Skeletal muscle tissue (tissue), 4 donors: ENCODE results near the gene MRPS35. TPM values are rescaled to one million over a fixed set of nuclear protein-coding genes. Genes with fewer than 3 reads are reported as not detected.

Source experiments
- H3K27ac ChIP-seq: one replicate; pipeline ENCODE4 v1.7.0; 2013; ENCODE audit warnings: mild to moderate bottlenecking, low read depth, low read length, inconsistent platforms
- H3K27me3 ChIP-seq, 3 donors: one replicate each; pipeline ENCODE4 v1.7.0; 2013; ENCODE audit warnings: low read length in 3 of 3; ENCODE audit not compliant: control insufficient read depth in 3 of 3, insufficient read depth in 3 of 3
- H3K36me3 ChIP-seq, 3 donors: one replicate each; pipeline ENCODE4 v1.7.0; 2013; ENCODE audit warnings: low read length in 3 of 3; ENCODE audit not compliant: control insufficient read depth in 3 of 3, insufficient read depth in 3 of 3
- H3K4me1 ChIP-seq, 3 donors: one replicate each; pipeline ENCODE4 v1.7.0; 2013; ENCODE audit warnings: low read length in 3 of 3, mild to moderate bottlenecking in 3 of 3; ENCODE audit not compliant: control insufficient read depth in 3 of 3, insufficient read depth in 3 of 3
- H3K4me3 ChIP-seq, 3 donors: one replicate each; pipeline ENCODE4 v1.7.0; 2013; ENCODE audit warnings: low read length in 3 of 3
- H3K9ac ChIP-seq, 3 donors: one replicate each; pipeline ENCODE4 v1.7.0; 2013; ENCODE audit warnings: low read length in 3 of 3, mild to moderate bottlenecking in 3 of 3, moderate library complexity in 2 of 3, low read depth in 1 of 3
- H3K9me3 ChIP-seq, 3 donors: one replicate each; pipeline ENCODE4 v1.7.0; 2013; ENCODE audit warnings: low read length in 3 of 3; ENCODE audit not compliant: control insufficient read depth in 3 of 3
- total RNA-seq: library from RNA; depleted of rRNA; stranded (reverse); fragments of >200 nt; gene quantifications from one replicate; pipeline ENCODE4 v1.2.3, GENCODE V29; 2014
- donor health status: Osteomylitis.

The MRPS35 gene
- total RNA-seq, result 64.2 TPM

DNA sequence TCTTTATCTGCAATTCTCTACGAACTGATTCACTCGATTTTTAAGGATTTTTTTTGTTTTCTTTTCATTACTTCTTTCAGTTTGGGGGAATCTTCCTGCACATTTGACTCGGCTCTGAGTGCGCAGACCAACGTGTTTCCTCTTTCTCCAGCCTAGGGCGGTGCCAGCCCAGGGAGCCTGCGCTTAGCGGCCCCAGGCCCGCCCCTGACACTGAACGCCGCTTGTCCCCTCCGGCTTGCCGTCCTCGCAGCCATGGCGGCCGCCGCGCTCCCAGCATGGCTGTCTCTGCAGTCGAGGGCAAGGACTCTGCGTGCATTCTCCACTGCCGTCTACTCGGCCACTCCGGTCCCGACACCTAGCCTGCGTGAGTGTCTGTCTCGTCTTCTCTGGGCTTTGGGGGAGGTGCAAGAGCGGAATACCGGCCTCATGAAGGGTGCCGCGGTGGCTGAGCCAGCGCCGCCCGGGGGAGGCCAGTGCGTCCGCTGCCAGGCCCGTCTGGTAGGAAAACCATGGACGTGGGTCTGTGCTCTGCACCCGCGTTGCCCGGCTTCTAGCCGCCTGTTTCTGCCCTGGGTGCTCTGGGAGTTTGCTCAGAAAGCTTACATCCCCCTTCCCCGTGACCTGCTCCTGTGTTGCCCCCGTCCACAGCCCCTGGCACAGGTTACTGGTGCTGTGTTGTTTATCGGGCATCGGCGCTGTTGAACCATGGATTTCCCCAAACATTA lies at the start of gene MRPS35:
Gene MRPS35, plus strand, starts transcription at position 241 of the 725 bp plus-strand sequence. Its CDS starts 12 bp downstream, at position 253.
- peaks cover 0 to 4% (median 0%) of the 10 kb centered on the region in 3 donors for H3K36me3 ChIP-seq
- no peaks in the 10 kb centered on the region for H3K9me3 ChIP-seq
- H3K27ac ChIP-seq, result peak within 1 kb of the TSS; percentile 85
- peak within 1 kb of the TSS; percentile 96 to 100 (median 97) for H3K4me3 ChIP-seq
- peak within 1 kb of the TSS; percentile 96 to 98 (median 98) for H3K9ac ChIP-seq
- peaks cover 5 to 23% (median 12%) of the 10 kb centered on the region in 3 donors for H3K4me1 ChIP-seq
- H3K27me3 ChIP-seq, result no peaks in the 10 kb centered on the region

DNA sequence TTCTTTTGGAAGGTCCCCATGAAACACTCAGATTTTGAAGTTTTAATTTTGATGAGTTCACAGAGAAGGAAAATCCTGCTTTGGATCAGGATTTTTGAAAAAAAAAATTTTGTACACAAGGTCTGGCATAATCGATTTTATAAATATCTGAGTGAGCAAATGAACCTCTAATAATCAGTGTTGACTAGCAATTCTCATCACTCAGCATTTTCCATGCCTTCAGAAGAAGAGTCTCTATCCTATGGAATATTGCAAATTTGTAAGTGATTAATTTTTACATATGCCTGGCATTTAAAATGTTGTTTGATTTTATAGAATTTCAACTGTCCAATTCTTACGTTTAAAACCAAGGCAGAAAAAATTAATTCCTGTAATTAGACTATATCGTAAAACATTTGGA lies 44.9 kb upstream of the MRPS35 start:
- Histone ChIP-seq H3K36me3 (peaks cover 25 to 53% (median 27%) of the 10 kb centered on the region in 3 donors), H3K9ac (no peak overlapping the region), H3K9me3 (no peaks in the 10 kb centered on the region), H3K27ac (no peak overlapping the region), H3K4me1 (peaks cover 0 to 6% (median 0%) of the 10 kb centered on the region in 3 donors), H3K4me3 (no peak overlapping the region), H3K27me3 (no peaks in the 10 kb centered on the region)

DNA sequence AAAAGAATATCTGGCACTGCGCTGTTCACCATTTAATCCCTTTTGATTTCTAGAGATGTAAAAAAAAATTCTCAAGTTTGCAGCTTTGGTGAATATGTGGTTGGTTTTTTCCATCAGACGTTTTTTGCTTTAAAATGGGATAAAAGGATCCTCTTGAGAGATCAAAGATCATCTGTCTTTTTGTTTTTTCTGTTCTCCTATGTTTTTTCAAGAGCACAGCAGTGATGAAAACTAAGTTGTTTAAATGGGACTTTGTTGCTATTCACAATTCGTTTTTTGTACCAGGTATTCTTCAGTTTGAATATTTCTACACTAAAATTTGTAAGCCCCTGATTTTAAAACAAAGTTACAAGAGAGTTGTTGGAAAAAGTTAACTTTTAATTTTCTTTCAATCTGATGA lies 44.1 kb upstream of the MRPS35 start:
- H3K36me3 ChIP-seq, result peaks cover 17 to 45% (median 19%) of the 10 kb centered on the region in 3 donors

DNA sequence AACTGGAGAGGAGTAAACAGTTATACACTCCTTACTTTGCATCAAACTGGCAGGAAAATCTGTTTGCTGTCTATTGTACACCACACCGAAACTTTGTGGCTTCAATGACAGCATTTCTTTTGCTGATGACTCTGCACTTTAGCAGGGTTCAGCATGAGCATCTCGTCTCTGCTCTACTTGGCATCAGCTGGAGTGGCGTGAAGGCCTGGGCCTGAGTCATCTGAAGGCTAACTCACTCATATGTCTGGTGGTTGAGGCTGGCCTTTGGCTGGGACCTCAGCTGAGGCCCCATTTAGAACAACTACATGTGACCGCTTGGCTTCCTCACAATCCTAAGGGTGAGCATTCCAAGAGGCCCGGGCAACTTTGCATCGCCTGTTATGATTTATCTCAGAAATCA lies 43.1 kb upstream of the MRPS35 start:
- H3K27ac ChIP-seq, result no peak overlapping the region
- no peaks in the 10 kb centered on the region for H3K27me3 ChIP-seq
- H3K4me3 ChIP-seq, result no peak overlapping the region
- H3K9me3 ChIP-seq, result no peaks in the 10 kb centered on the region
- peaks cover 14 to 41% (median 18%) of the 10 kb centered on the region in 3 donors for H3K36me3 ChIP-seq
- H3K9ac ChIP-seq, result no peak overlapping the region
- H3K4me1 ChIP-seq, result peaks cover 0 to 6% (median 2%) of the 10 kb centered on the region in 3 donors

More for the DNA sequence above, 44.1 kb upstream of the MRPS35 start:
- Histone ChIP-seq H3K9me3 (no peaks in the 10 kb centered on the region), H3K27ac (no peak overlapping the region), H3K27me3 (no peaks in the 10 kb centered on the region), H3K4me1 (peaks cover 0 to 6% (median 0%) of the 10 kb centered on the region in 3 donors), H3K9ac (no peak overlapping the region), H3K4me3 (no peak overlapping the region)

DNA sequence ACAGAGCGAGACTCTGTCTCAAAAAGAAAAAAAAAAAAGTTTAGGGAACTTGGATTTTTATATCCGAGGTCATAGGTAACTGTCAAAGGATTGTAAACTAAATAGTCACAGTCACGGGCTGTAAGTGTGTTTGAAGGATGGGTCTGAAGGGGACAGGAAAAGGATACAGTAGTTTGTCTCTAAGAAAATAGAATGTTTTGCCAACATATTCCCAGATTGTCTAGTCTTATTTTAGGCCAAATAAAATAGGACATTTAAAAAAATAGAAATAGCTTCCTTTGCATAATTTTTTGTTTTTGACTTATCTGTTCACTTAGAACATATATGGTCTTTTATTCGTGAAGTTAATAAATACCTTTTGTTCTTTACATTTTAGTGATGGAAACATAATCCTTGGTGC lies 38.6 kb upstream of the MRPS35 start:
- no peak overlapping the region for H3K9ac ChIP-seq
- H3K27me3 ChIP-seq, result no peaks in the 10 kb centered on the region
- no peak overlapping the region for H3K4me3 ChIP-seq
- H3K27ac ChIP-seq, result peak overlapping the region; percentile 42
- H3K4me1 ChIP-seq, result peaks cover 0 to 15% (median 14%) of the 10 kb centered on the region in 3 donors
- peaks cover 16 to 33% (median 25%) of the 10 kb centered on the region in 3 donors for H3K36me3 ChIP-seq
- no peaks in the 10 kb centered on the region for H3K9me3 ChIP-seq

DNA sequence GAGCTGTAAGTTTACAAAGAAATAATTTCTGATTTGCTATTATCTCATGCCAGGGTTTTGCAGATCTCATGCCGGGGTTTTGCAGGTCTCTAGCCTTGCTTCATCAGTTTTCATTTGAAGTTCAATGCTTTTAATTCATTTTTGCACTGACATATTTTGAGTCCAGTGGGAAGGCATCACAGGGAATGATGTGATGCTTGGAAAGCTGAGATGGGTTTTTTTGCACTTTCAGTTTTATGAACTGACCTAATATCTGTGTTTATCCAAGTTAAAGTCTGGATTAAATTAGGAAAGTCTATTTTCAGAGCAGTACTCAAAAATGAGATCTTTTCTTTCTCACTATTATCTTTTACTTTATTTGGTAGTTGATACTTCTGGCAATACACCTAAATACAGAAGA lies 38.0 kb upstream of the MRPS35 start:
- Histone ChIP-seq H3K9me3 (no peaks in the 10 kb centered on the region), H3K27ac (peak overlapping the region; percentile 42), H3K36me3 (peaks cover 15 to 32% (median 25%) of the 10 kb centered on the region in 3 donors), H3K27me3 (no peaks in the 10 kb centered on the region), H3K9ac (peak overlapping the region in 1 of 3 donors; percentile 19), H3K4me1 (peaks cover 0 to 15% (median 10%) of the 10 kb centered on the region in 3 donors), H3K4me3 (no peak overlapping the region)

DNA sequence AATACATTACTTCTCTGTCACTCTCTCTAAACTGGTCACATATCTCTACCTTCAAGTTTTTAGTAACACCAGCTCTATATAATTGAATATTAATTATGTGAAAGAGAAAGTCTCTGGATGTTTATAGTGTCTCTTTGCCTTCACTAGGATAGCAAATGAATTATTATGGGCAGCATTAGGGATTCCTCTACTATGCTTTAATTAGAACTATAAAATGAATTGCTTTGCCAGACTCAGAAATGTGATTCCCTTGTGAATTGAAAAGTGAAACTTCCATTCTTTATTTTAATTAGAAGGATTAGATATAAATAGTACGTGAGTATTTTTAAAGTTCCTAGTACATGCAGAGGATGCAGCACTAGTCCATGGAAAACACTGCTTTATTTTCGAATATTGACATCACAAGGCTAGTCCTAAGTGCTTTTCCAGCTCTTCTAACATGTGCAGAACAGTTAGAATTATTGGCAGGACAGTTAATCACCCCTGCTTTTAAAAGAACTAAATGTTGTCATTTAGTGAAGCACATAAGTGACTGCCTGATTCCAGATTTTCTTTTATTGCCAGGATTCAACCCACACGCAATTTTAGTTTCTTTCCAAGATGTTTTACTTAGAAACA lies 37.4 kb upstream of the MRPS35 start:
- Histone ChIP-seq H3K9me3 (no peaks in the 10 kb centered on the region), H3K36me3 (peaks cover 10 to 29% (median 19%) of the 10 kb centered on the region in 3 donors), H3K4me1 (peaks cover 0 to 15% (median 8%) of the 10 kb centered on the region in 3 donors), H3K4me3 (no peak overlapping the region), H3K27ac (peak overlapping the region; percentile 42), H3K27me3 (no peaks in the 10 kb centered on the region), H3K9ac (peak overlapping the region in 2 of 3 donors; percentile 19 to 40)

DNA sequence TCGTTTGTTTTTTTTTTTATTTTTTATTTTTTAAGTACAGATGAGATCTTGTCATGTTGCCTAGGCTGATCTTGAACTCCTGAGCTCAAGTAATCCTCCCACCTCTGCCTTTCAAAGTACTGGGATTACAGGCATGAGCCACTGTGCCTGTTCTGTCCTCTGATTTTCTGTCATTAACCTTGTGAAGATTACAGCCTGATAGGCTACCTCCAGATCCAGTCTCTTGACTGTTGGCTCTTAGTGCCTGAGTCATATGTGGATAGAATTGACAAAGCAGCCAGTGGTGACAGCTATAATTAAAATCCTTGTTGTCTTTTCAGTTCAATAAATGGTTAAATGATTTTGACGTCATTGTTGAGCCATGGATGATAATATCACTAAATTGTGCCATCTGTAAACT lies 35.6 kb upstream of the MRPS35 start:
- Histone ChIP-seq H3K9ac (no peak overlapping the region), H3K27me3 (no peaks in the 10 kb centered on the region), H3K27ac (no peak overlapping the region), H3K9me3 (no peaks in the 10 kb centered on the region), H3K4me3 (no peak overlapping the region), H3K36me3 (peaks cover 14 to 28% (median 15%) of the 10 kb centered on the region in 3 donors), H3K4me1 (peaks cover 0 to 15% (median 8%) of the 10 kb centered on the region in 3 donors)

DNA sequence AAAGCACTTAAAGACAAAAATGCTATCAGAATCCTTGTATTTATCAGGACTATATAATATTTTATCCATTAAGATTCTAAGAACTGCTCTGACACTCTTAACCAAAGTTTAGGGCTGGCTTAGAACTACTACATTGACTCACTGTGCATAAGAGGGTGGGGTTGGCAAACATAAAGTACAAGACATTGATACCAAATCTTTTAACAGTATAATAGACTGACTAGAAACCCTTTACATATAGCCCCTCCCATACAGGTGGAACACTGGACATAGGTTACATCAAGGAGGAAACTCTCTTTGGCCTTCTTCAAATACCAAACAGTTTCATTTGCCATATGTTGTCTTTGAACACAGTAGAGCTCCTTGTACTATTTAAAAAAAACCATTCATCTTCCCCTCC lies 30.0 kb upstream of the MRPS35 start:
- Histone ChIP-seq H3K9me3 (no peaks in the 10 kb centered on the region), H3K36me3 (peaks cover 20 to 57% (median 47%) of the 10 kb centered on the region in 3 donors), H3K27me3 (no peaks in the 10 kb centered on the region), H3K4me3 (no peak overlapping the region), H3K27ac (no peak overlapping the region), H3K4me1 (no peaks in the 10 kb centered on the region), H3K9ac (no peak overlapping the region)

DNA sequence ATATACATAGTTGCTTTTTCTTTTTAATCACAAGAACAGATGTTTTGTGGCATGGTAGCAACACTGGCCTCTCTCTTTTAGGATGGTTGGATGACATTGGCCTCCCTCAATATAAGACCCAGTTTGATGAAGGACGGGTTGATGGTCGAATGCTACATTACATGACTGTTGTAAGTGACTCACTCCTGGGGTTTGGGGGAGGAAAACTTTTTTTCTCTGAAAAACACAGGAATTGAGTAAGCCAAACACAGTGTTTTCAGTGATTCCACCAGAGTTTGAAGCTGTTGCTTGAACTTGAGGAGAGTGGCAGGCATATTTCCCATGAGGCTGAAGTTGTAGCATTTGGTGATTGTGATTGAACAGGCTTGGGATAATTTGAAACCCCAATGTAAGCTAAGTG lies 28.1 kb upstream of the MRPS35 start:
- Histone ChIP-seq H3K27ac (no peak overlapping the region), H3K4me3 (no peak overlapping the region), H3K36me3 (peaks cover 17 to 51% (median 42%) of the 10 kb centered on the region in 3 donors), H3K9ac (no peak overlapping the region), H3K27me3 (no peaks in the 10 kb centered on the region), H3K4me1 (no peaks in the 10 kb centered on the region), H3K9me3 (no peaks in the 10 kb centered on the region)
